Osteoblast (primary cell): Measurements from ENCODE around the gene STAT5B. TPM values are rescaled to one million over a fixed set of nuclear protein-coding genes. Genes with fewer than 3 reads are reported as not detected.

ENCODE experiments used
- DNase-seq: peaks from one replicate; pipeline ENCODE4 v3.0.0; 2011; ENCODE audit warnings: low spot score, mixed read lengths; ENCODE audit not compliant: insufficient read length; ENCODE audit errors: missing footprints
- H2AFZ ChIP-seq: 2 replicates; pipeline ENCODE4 v1.6.0; 2011; ENCODE audit warnings: mild to moderate bottlenecking, low read length
- H3K27ac ChIP-seq: 2 replicates; pipeline ENCODE4 v1.5.1; 2011; ENCODE audit warnings: mild to moderate bottlenecking, low read depth, low read length, moderate library complexity
- H3K27me3 ChIP-seq: 2 replicates; pipeline ENCODE4 v1.6.0; 2012; ENCODE audit warnings: mild to moderate bottlenecking, control low read depth, inconsistent platforms, low read length, moderate library complexity; ENCODE audit not compliant: insufficient read depth
- H3K36me3 ChIP-seq: 2 replicates; pipeline ENCODE4 v1.5.1; 2011; ENCODE audit warnings: mild to moderate bottlenecking, low read length, control low read depth, moderate library complexity; ENCODE audit not compliant: insufficient read depth
- H3K4me1 ChIP-seq: 2 replicates; pipeline ENCODE4 v1.5.1; 2011; ENCODE audit warnings: mild to moderate bottlenecking, low read length, control low read depth, moderate library complexity; ENCODE audit not compliant: insufficient read depth
- H3K4me2 ChIP-seq: 2 replicates; pipeline ENCODE4 v1.6.0; 2011; ENCODE audit warnings: mild to moderate bottlenecking, low read length; ENCODE audit not compliant: insufficient read depth
- H3K4me3 ChIP-seq: fragments of 200-600 bp; sonication (generic); 3 replicates; pipeline ENCODE4 v1.5.1; 2012; ENCODE audit warnings: mild to moderate bottlenecking, low read length, inconsistent platforms; ENCODE audit not compliant: insufficient read depth
- H3K79me2 ChIP-seq: 2 replicates; pipeline ENCODE4 v1.6.0; 2012; ENCODE audit warnings: mild to moderate bottlenecking, low read length, control low read depth, inconsistent platforms; ENCODE audit not compliant: insufficient read depth
- H3K9me3 ChIP-seq: 2 replicates; pipeline ENCODE4 v1.5.1; 2011; ENCODE audit warnings: low read depth, low read length, control low read depth
- H4K20me1 ChIP-seq: 2 replicates; pipeline ENCODE4 v1.6.0; 2012; ENCODE audit warnings: mild to moderate bottlenecking, low read length, control low read depth; ENCODE audit not compliant: insufficient read depth
- CTCF ChIP-seq: IDR thresholded peaks from 2 replicates; pipeline ENCODE4 v1.5.1; 2011; ENCODE audit warnings: mild to moderate bottlenecking, low read depth, low read length, moderate library complexity; ENCODE audit errors: extremely low read depth
- total RNA-seq: library from RNA; depleted of rRNA; stranded (reverse); fragments of >200 nt; gene quantifications from 2 replicates; pipeline ENCODE4 v1.2.3, GENCODE V29; 2012

Gene STAT5B
- total RNA-seq, 1 donor: 22.8 TPM

DNA sequence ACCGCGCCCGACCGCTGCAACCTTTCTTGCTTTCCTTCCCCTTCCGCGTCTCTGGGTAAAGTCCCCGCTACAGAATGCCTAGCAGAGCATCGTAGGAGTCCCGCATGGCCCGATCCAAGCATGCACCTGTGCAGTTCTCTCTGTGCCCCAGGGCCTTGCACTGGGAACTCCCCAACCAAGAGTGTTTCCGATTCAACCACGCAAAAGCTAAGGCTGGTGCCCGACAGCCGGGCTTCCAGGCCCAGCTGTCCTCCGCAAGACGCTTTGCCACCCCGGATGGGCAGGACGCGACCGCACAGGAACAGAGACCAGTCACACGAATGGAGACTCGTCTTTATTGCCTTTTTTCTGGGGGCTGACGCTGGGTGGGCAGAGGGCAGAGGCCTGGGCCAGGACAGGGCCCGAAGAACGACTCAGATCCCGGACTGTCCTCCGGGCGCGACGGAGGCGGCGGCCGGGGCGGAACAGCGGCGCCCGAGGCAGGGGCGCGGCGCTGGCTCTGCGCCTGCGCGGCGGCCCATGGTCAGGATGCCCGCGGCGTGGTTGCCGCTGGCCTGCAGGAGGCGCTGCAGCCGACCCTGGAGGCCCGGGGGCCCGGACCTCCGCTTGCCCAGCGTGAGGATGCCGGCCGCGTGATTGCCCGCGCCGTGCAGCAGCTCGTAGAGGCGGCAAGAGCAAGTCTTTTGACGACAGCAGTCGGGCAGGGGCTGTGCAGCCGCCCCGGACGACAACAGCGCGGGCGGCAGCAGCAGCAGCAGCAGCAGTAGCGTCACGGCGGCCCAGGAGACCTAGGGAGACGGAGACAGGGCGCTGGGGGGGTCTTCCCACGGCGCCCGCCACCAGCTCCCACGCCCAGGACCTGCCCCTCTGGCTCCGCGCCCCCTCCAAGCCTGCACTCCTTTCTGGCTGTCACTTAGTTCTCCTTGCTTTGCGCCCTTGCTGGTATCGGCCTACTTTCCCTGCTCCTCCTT, 92.2 kb downstream of the STAT5B start:
- peak; percentile 99 for DNase-seq
- H3K4me2 ChIP-seq: peak overlapping the region; percentile 94
- H3K4me1 ChIP-seq: peaks cover 26% of the 10 kb centered on the region
- TF ChIP-seq CTCF: peak; percentile 67
- H3K79me2 ChIP-seq: no peaks in the 10 kb centered on the region
- no peaks in the 10 kb centered on the region for H3K9me3 ChIP-seq
- peak overlapping the region; percentile 82 for H3K4me3 ChIP-seq
- no peaks in the 10 kb centered on the region for H4K20me1 ChIP-seq
- no peaks in the 10 kb centered on the region for H3K36me3 ChIP-seq
- H3K27ac ChIP-seq: peak overlapping the region; percentile 28
- peak overlapping the region; percentile 99 for H2AFZ ChIP-seq
- H3K27me3 ChIP-seq: peaks cover 29% of the 10 kb centered on the region

GRCh38 chr17:42182927-42183734, 93.1 kb downstream of the STAT5B start:
- Histone ChIP-seq H3K36me3 (no peaks in the 10 kb centered on the region), H3K4me3 (peak overlapping the region; percentile 82), H3K27ac (no peak overlapping the region), H4K20me1 (no peaks in the 10 kb centered on the region), H3K4me2 (peak overlapping the region; percentile 94), H3K4me1 (peaks cover 26% of the 10 kb centered on the region), H3K27me3 (peaks cover 32% of the 10 kb centered on the region), H3K79me2 (no peaks in the 10 kb centered on the region), H2AFZ (peak overlapping the region; percentile 99), H3K9me3 (no peaks in the 10 kb centered on the region)
- no peak for TF ChIP-seq CTCF
- peak; percentile 97 for DNase-seq

DNA sequence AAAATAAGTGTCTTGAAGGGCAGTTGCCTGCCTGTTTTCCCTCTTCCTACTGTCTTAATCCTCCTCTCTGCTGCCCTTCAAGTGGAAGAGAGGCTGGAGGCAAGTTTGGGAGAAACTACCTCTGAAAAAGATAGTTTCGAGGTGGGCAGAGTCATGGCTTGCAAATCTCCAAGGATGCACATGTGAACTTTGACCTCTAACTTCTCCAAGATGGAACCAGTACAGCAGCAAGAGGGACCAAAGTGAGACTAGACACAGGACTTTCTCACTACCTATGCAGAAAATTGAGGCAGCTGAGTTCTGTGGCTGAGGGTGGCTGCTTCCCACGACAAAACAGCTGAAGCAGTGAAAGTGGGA, 94.4 kb downstream of the STAT5B start:
- no peaks in the 10 kb centered on the region for H3K79me2 ChIP-seq
- peaks cover 26% of the 10 kb centered on the region for H3K4me1 ChIP-seq
- H3K4me2 ChIP-seq: no peak overlapping the region
- TF ChIP-seq CTCF: no peak
- no peaks in the 10 kb centered on the region for H3K36me3 ChIP-seq
- no peak for DNase-seq
- H2AFZ ChIP-seq: no peak overlapping the region
- H3K27ac ChIP-seq: no peak overlapping the region
- H3K4me3 ChIP-seq: no peak overlapping the region
- H3K27me3 ChIP-seq: peaks cover 32% of the 10 kb centered on the region
- no peaks in the 10 kb centered on the region for H4K20me1 ChIP-seq
- H3K9me3 ChIP-seq: no peaks in the 10 kb centered on the region
